CD4-positive, alpha-beta T cell treated with Interleukin-4 for 1 hour (primary cell): Measurements from ENCODE around the gene ACOT12.
"Not testable (repeated sequence)": the region's sequence is repeated elsewhere in the genome, so short reads cannot be mapped to it uniquely, and the experiment has no call there.

Experiments used
- DNase-seq, 2 donors: peaks; one replicate each; pipeline ENCODE4 v3.0.0-alpha.2; 2020 to 2022

ACOT12 gene

GRCh38 chr5:81398741-81399140, 4.8 kb upstream of the ACOT12 start:
- DNase-seq, result no peak

DNA sequence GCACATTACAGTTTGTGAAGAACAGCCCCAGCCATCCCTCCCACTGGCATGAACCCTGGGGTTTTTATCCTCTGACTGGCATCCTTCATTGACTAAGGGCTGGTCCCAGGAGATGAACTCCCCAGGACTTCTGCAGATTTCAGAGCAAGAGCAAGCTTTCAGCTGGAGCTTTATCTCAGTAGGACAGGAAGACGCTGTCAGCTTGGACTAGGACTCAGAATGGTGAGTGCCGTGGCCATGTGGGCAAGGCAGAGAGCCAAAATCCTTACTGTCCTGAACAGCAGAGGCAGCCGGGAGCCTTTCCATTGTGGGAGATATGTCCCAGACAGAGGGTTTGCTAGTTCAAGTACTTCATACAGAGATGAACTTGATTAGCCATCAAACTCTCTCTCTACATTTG, 3.2 kb upstream of the ACOT12 start:
- no peak for DNase-seq

DNA sequence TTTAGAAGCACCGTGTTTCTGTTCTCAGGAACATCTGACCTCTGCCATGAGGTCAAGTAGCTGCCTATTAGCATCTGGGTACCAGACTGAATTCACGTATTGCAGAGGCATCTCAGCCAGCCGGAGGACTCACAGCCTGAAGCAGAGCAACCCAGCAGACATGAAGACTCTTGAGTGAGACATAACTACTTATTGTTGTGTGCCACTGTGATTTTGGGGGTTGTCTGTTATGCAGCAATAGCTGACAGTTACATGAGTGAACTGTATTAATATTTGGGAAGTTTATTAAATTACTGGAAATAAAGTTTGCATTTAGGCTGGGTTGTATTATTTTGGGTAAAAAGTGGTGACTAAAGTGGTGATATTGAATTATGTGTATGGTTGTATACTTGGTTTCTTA, 1.3 kb upstream of the ACOT12 start:
- DNase-seq, result no peak

- DNase-seq, result no peak
These were observed 528 bp downstream of the ACOT12 start for GRCh38 chr5:81393430-81393782.

DNA sequence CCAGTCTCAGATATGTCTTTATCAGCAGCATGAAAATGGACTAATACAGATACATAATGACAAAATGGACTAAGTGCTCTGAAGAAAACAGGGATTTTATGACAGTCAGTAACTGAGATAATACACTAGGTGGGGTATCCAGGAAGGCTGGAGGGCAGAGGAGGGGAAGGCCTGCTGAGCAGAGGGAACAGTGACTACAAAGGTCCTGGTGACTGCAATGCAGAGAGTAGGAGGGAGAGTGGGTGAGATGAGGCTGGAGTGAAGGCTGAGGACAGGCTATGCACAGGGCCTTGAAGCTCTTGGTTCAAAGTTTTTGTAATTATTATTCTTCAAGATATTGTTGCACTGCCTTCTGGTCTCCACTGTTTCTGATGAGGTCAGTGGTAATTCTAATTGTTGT, 4.9 kb downstream of the ACOT12 start:
- no peak for DNase-seq

DNA sequence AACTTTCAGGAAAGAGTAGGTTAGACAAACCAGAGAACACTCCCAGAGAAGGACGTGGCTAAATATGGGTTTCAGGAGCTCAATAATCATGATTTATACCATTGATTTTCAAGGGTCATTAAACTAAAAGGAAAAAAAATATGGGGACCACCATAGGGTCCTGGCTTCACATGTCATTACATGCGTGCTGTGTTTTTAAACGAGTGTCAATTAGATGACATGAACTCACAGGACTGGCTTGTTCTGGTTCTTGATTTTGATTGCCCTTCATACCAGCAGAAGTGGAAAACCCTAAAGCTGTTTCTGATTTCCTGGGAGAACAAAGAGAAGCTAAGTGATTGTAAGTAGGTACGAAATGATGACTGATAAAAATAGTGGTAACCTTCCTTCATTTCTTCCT, 5.8 kb downstream of the ACOT12 start:
- DNase-seq, result no peak

DNA sequence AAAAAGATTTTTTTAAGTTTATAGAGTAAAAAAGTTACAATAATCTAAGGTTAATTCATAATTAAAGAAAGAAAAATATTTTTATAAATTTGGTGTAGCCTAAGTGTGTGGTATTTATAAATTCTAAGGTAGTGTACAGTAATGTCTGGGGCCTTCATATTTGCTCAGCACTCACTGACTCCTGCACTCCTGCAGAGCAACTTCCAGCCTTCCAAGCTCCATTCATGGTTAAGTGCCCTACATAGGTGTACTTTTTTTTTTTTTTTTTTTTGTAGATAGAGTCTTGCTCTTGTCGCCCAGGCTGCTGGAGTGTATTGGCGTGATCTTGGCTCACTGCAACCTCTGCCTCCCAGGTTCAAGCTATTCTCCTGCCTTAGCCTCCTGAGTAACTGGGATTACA, 10.1 kb downstream of the ACOT12 start:
- DNase-seq, result no peak

- DNase-seq, result no peak
These were observed 22.5 kb downstream of the ACOT12 start for GRCh38 chr5:81371354-81371876.

- DNase-seq, result no peak
These were observed 23.0 kb downstream of the ACOT12 start for GRCh38 chr5:81370912-81371311.

- DNase-seq, result no peak
These were observed 28.4 kb downstream of the ACOT12 start for GRCh38 chr5:81365541-81365940.

DNA sequence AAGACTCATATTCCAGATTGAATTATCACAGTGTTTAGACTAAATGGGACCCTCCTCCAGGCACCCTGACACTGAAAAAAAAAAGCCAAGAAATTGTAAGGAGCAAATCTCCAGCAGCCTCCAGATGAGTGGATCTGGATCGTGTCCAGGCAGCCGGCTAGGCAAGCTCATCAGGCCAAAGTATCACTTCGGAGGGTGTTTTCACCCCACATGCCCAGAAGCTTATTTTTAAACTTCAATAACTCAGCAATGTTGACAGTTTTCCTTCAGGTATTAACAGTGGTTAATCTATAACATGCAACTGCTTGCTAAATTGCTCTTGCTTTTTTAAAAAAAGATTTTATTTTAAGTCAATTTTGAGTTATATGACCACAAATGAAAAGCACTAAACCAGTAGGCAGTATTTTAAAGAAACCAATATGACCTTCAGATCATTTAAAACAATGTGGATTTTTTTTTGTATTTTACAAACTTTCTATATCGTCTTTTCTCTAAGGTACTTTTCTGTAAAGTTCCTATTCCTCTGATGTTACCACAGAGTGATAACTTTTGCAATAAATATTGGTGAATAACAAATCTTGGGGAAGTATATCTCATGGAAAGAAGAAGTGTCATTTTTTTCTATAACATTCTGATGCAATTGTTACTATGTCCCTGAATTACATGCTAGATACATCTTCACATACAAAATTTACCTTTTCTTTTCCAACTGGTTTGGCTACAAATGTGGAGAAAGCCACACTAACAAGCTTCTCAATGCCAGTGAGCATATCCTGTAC, 30.7 kb downstream of the ACOT12 start:
- DNase-seq, result no peak

GRCh38 chr5:81361600-81361999, 32.3 kb downstream of the ACOT12 start:
- no peak for DNase-seq

- no peak for DNase-seq
These were observed 33.3 kb downstream of the ACOT12 start for GRCh38 chr5:81360640-81361039.

DNA sequence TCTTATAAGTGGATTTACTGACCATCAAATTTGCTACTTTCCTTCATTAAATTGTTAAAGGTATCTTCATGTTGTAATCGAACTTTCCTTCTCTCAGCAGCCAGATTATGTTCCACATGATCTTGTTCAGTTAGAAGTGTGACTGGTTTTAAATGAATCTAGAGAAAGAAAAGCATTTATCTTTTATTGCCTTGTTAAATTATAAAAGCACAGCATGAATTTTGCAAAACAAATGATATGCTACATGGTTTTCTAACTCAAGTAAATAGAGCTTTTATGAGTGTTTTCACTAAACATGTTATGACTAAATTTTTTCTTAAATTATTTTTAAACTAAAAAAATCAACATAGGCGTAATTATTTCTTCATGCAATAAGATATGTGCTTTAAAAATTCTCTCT, 34.1 kb downstream of the ACOT12 start:
- DNase-seq, result no peak

DNA sequence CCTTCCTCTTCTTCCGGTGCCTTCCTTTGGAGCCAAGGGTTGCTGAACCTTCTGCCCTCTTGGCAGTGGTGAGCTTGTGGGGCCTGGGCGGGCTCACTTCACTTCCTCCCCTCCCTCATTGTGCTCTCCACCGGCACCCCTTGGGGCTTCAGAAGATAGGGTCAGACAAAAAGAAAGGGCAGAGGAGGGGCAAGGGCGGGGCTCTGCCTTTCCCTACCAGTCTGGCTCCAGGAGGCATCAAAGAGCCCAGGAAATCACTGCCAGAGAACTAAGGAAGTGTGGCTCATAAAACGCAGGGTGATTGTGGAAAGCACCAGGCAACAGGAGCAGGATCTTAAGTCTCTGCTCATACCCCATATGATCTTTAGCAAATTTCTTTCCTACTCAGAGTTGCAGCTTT, 34.8 kb downstream of the ACOT12 start:
- no peak for DNase-seq

GRCh38 chr5:81355291-81356251, 38.4 kb downstream of the ACOT12 start:
- DNase-seq, result no peak

DNA sequence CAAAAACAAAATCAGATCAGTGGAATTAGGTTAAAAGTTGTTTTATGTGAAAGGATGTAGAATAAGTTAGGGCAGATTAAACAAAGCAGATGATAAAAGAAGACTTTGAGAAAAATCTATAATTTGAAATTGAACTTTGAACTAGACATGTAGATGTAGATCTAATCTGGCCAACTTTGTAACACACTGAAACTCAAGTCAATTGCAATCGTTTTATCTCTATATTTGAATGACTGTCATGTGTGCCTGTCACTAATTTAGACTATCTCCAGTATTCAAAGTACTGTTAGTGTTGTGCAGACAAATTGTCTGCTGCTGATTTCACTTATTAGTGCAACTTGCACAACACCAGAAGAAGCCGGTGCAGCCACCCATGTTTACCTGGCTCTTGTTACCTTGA, 39.8 kb downstream of the ACOT12 start:
- no peak for DNase-seq

DNA sequence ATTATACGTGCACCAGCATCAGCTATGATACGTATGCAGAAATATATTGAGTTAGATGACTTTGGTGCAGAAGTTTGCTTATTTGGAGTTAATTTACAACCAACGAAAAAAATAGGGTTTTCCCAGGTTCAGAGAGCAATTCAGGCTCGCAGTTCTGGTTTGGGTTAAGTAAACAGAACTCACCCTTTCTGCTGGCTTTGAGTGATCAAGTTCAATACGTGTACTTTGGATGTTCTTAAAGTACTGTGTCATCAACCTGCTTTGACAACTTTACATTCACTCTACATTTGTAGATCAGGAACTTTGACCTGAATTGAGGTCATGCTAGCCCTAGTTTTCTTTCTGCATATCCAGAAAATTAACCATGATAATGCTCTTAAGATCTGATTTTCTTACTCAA, 40.7 kb downstream of the ACOT12 start:
- DNase-seq, result no peak

- DNase-seq, result no peak
These were observed 43.4 kb downstream of the ACOT12 start for GRCh38 chr5:81350507-81350906.

GRCh38 chr5:81349161-81349560, 44.8 kb downstream of the ACOT12 start:
- no peak for DNase-seq

- no peak for DNase-seq
These were observed 48.4 kb downstream of the ACOT12 start for GRCh38 chr5:81345411-81346003.

DNA sequence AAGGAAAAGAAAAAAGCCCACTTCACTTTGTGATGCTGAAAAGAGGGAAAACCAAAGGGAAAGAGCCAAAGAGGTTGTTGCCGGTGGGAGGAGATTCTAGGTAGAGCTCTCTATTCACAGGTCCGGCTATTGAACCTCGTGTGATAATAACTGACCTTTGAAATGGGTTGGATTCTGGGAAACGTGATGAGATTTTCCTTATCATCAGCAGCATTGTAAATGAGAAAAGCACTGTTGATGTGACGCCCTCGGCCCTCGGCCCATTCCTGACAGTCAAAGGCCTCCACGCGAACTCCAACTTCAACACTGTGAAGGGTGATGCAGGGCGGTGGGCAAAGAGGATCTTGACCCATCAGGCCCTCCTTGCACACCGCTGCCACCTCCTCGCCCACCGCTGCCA, 49.2 kb downstream of the ACOT12 start:
- DNase-seq, result no peak

DNA sequence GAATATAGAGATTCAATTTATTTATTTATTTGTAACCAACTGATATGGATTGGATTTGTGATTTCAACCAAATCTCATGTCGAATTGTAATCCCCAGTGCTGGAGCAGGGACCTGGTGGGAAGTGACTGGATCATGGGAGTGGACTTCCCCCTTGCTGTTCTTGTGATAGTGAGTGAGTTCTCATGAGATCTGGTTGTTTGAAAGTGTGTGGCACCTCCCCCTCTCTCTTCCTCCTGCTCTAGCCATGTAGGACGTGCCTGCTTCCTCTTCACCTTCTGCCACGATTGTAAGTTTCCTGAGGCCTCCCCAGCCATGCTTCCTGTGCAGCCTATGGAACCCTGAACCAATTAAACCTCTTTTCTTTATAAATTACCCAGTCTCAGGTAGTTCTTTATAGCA, 55.7 kb downstream of the ACOT12 start:
- DNase-seq, result not testable (repeated sequence)

DNA sequence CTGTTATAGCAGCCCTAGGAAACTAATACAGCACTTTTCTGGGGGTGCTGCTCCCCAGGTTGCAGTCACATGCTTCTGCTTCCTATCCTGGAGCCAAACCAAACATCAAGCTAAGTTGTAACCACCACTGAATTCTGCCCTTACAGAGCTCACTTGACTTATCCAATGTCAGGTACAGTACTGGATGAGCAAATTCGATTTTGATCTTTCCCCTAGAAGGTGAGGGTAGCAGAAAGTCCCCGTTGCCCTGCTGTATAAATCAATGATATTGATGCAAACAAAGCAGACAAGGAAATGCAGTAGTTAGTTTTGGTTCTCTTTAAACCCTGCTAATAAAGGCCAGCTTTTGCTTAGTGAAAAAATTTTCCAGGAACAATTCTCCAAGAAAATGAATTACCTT, 56.1 kb downstream of the ACOT12 start:
- no peak for DNase-seq
